ENCODE data around the gene MICAL3.

MICAL3 gene

DNA sequence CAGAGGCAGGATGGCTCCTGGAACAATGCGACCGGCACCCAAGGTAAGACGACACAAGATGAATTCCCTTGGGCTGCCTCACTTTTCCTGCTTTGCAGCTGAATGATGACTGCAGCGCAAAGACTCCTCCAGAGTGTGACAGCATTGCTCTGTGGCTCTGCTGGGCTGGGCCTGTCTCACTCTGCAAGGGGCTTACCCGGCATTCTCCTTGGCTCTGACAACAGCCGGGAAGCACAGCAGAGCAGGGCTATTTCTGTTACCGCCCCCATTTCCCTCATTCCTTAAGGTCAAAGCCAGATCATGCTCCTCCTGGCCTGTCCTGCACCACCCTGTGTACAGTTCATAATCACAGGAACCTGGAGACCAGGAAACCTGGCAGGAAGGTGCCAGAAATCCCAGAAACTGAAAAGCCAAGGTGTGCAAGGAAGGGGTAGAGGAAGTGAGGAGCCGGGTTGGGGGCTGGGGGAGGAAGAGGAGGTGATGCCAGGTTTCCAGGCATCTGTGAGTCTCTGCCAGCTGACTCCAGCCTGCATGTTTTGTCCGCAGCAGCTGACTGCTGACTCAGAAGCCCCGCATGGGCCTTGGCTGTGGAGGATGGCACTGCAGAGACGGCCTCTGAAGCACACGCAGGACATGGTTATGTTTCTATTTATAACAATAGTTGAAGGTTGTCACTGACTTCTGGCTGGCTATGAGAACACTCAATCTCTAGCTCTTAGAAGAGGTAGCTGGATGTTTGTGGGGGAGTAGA, 113.6 kb downstream of the MICAL3 start:
- no peak for DNase-seq

DNA sequence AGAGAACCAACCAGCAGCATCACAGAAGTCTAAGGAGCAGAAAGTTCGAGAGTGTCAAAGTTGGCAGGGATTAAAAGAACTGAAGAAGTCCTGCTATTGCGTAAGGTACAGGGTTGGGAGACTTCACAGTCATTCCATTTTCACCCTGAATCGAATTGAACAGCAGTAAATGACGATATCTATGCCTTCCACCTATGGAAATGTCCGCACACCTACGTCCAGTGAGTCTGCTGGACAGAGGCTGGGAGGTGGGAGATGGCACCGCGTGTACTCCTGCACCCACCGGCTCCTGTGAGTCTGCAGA, 116.7 kb downstream of the MICAL3 start:
- no peak for DNase-seq

DNA sequence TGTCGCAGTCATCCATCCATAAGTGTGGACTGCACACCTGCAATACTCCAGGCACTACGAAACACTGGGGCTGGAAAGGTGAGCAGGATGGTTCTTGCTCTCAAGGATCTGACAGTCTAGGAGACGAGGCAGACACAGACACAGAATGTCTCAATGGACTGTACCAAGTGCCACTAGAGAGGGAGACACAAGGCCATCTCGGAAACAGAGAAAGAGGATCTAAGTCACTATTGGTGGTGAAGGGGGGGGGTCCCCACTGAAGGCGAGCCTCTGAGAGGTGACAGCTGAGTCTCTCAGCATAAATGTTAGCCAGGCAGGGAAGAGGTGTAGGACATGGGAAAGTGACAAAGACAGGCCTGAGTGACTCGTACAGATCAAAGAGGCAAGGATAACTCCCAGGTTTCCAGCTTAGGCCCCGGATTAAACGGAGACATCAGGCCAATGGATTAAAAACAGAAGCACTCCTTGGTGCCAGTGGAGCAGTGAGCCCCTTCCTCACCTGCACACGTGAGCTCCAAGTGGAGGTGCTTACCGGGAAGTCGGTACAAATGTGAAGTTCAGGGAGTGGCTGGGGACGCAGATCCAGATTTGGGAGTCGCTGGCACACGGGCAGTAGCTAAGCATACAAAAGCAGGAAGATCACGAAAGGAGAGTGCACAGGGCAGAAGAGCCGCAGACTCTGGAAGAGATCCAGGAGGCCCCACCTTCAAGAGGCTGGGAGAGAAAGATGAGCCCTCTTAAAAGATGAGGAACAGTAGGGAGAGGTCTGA, 117.2 kb downstream of the MICAL3 start:
- DNase-seq = no peak

DNA sequence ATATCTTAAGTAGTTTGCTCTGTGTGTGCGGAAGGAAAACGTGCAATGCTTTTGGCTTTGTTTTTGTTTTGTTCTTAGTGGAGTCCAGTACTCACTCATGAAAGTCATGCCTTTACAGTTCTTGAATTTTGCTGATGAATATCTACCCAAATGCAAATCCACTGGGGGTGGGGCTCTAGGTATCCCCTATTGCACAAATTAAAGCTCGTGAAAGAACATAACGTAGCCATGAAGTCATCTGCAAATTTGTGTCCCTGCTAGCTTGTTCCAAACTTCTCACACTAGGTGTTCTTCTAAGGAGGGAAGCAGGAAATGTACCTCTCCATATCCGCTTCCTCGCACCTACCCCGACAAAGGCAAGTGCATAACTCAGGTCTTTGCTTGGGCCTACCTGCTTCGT, 118.9 kb downstream of the MICAL3 start:
- no peak for DNase-seq

DNA sequence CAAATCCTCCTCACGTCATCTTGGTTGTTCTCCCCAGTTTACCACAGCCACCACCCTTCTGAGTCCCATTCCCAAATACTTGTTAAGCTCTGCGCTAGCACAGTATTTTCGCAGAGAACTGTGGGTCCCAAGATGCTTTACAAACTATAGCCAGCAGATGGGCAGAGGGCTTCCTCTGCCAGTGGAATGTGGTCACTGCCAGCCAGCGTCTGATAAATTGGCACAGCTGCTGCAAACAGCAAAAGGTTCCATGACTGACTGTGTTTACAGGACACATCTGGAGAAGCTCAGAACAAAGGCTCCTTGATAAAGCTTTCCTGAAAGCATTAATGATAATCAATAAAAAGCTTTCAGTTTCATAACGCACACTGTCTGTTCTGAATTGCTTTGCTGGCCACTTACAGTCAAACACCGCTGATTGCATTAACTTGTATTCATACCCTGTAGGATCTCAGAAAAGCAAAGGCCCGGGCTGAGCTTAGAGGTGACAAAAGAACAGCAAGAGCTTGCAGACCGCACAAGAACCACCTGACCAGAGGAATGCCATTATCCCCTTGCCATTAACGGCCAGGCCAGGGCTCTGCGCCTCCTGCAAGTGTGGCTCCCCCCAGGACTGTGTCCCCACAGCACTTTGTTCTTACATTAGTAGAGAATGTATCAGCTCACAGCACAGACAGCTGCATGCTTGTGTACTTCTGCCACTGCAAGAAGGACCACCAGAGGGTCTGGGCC, 120.6 kb downstream of the MICAL3 start:
- no peak for DNase-seq

DNA sequence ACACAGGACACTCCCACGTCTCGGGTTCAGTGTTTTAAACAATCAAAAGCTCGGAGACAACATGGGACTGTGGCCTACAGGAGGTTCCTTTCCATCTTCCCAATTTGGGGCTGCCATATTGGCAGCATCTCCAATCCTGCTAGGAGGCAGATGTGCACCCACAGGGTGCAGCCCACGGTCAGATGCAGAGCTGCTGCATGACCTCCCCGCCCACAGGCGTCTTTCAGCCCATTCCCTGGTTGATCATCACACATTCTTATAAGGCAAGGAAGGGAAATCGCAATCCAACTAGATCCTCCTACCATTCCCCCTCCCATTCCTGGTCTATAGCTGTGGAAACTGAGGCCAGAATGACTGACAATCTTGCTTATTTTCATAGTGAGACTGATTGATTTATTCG, 121.4 kb downstream of the MICAL3 start:
- no peak for DNase-seq

DNA sequence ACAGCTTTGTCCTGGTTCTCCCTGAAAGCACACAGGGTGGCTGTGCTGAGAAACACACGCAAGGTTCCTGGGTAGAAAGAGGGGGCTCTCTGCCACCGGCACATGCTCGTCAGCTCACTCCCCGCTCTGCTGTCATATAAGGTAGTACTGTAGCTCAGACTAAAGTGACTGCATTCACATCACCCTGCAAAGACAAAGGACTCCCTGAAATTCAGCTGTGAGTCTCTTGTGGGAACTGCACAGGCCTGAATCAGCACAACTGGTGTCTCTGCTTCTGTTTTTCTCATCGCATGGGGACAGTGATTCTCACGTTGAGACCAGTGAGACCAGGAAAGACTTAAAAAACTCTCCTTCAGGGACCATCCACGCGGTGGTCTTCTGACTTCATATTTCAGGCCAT, 126.0 kb downstream of the MICAL3 start:
- DNase-seq = no peak

DNA sequence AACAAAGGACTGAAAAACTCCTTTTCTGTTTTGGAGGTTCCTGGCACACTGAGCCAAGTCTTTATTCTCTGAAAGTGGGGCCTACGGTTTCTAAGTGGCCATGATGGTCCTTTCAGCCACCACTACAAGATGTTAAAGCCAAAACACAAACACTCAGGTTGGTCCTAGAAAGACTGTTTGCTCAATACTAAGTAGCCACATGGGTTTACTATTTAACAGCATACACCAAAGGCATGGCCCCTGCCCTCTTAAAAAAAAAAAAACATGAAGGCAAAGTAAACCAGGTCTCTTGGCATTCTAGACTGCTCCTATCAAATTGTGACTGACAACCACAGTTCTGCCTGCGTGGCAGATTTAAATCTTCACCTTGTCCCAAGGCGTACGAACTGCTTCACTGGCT, 126.5 kb downstream of the MICAL3 start:
- no peak for DNase-seq

DNA sequence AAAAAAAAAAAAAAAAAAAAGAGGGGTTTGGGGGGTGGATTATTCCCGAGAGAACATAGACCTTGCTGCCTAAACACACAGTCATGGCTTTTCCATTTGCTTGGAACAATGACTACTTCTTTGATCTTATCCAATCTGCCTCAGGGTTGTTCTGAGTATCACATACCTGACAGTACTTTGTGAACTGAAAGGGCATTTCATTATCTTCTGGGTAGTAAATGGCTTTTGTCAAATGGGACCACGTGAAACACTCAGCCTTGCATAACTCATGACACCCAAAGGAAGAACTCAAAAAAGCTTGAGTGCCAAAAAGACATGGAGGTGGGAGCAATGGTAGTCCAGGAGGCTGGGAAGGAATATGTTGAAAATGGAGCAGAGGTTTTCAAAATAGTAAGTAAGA, 126.9 kb downstream of the MICAL3 start:
- DNase-seq = no peak

DNA sequence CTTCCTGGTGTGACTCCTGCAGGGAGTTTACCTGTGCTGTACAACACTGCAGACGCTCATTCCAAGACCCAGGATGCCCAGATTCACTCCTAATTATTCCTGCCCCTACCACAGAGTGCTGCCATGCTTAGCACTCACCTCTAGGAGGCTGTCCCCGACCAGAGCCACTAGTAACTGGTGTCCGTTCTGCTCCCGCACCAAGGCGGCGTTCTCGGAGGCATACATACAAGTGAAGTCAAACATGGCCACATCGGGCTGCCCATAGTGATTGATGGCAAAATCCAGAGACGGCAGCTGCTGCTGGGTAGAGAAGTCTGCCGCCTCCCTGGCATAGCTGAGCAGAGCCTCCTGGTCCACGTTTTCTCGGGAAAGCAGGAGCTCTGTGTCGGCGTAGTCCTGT, 127.8 kb downstream of the MICAL3 start:
- DNase-seq = no peak

DNA sequence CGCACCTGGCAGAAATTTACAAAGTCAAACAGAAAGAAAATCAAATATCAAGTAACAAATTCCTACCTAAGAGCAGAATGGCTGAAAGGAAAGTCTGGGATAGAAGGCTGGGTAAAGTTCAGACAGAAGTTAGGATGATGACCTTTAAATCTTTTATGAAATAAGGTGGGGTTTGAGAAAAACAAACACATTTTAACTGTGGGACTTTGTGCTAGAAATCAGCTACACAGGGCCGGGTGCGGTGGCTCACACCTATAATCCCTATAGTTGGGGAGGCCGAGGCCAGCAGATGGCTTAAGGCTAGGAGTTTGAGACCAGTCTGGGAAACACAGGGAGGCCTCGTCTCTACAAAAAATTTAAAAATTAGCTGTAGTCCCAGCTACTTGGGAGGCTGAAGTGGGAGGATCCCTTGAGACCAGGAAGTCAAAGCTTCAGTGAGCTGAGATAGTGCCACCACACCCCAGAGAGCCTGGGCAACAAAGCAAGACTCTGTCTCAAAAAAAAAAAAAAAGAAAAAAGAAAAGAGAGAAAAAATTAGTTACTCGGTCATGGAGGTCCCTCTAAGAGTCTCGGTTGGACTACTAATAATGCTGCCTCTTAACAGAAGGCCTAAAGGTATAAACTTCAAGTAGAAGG, 130.3 kb downstream of the MICAL3 start:
- no peak for DNase-seq

DNA sequence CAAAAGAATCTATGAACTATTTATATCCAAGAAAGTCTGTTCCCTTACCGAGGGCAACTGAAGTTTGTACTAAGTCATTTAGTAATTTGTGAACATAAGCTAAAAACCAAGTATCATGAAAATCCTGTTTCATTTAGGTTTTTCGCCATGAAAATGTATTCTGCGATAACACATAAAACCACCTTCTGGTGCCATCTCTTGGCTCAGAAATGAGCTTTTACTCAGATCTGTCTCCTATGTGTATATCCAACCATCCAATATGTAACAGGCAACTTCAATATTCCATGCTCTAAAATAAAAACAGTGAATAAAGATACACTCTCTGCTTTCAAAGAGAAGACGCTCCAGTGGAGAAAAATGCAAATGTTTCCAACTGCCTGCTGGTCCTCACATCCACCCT, 132.0 kb downstream of the MICAL3 start:
- no peak for DNase-seq

DNA sequence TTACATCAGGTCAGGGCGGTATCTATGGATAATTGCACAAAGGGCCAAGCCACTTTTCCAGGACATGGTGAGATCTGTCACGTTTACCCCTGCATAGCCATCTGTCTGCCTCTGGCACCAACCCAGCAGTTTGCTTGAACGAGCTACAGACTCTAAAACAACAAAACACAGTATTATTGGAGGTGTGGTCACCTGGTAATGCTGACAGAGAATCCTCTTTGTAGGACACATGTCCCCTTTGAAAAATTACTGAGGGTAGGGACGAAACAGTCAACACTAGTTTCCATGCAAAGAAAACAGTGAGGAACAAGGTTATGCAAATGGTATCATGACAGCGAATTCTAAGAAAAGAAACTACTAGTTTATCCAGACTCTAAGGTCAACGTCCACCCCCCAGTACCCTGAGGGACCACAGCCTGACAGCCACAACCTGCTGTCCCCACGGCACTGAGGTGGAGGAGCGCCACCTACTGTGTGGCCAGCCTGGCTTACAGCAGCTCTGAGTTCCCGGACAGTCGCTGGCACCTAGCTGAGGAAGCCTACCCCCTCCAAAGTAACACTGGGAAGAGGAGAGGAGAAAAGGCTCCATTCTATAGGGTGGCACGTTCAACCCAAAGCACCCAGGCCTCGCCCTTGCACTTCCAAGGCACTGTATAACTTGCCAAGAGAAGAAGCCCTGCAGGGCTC, 132.7 kb downstream of the MICAL3 start:
- DNase-seq = no peak

DNA sequence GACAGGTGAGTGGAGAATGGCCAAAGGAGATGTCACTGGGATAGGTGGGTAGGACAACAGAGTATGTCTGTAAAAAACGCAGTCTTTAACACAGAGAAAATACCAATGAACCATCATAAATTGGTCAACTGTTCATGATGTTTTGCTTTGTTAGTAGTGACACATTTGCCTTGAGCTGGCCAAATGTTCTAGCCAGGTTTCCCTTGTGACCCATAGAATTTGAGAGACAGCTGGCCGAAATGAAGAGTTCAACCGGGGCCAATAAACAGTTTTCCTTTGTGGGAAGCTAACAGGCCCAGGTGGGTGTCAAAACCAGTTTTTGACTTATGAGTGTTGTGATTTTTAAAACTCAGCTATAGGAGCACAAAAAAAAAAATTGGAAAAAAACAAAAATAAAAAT, 133.5 kb downstream of the MICAL3 start:
- DNase-seq = no peak

DNA sequence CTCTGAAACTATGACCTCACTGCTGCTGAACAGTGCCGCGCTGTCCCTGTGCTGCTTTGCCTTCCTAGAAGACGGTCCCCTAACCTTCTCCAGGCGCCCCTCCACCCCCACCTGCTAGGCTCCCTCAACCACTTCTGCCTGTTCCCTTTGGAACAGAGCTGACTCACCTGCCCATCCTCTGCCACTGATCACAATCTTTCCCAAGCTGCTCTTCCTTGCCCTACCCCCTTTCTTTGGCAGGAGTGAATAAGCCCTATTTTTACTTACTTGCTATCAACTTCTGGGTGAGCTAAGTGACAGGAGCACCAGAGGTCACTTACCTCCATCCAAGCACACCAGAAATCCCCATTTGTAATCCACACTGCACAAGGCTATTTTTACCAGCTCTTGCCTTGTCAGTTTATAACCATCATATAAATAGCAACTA, 134.1 kb downstream of the MICAL3 start:
- no peak for DNase-seq

DNA sequence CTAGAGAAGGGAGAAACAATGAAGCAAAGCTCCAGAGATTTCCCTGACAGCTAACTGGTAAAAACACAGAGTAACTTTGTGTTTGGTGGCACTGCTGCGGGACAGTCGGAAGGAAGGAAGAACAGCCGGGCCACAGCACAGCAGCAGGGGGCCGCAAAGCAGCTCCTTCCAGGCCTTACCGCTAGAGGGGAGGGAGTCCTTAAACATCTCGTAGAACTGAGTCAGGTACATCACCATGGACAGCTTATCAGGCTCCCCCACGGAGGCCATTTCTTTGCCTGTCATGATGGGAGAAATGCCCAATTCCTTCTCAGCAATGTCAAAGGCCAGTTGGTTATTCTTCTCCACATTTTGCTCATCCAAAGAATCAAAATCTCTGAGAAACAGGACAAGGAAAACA, 135.5 kb downstream of the MICAL3 start:
- no peak for DNase-seq

DNA sequence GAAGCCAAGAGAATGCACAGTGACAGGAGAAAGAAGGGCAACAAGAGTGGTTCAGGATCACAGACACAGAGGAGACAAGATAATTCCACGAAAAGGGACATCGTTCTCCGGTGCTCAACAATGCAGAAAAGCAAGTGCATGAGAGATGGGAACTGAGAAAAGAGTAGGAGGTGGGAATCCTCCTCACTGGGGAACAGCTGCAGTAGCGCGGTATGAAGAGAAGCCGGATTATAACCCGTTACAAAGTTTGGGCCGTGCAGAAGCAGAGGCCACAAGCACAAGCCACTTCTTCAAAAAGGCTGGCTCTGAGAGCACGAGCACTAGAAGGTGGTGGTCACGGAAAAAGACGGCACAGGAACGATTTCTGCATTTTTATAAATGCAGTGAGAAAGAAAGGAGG, 135.9 kb downstream of the MICAL3 start:
- DNase-seq = no peak

DNA sequence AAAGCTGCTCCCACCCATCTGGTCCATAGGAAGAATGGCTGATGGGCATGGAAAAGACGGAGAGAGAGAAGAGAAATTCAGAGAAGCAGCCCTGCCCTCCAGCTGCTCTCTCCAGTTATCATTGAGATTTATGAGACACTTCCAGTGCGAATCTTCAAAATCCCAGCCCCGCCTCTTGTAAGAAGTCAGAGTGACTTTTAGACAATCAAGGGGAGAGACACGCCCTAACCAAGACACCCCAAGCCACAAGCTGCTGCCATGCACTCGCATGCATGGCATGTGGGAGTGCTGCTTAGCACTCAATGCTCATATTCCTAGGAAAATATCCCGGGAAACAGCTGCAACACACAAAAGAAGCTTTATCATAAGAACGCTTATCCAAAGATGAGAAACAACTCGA, 139.5 kb downstream of the MICAL3 start:
- DNase-seq = no peak

DNA sequence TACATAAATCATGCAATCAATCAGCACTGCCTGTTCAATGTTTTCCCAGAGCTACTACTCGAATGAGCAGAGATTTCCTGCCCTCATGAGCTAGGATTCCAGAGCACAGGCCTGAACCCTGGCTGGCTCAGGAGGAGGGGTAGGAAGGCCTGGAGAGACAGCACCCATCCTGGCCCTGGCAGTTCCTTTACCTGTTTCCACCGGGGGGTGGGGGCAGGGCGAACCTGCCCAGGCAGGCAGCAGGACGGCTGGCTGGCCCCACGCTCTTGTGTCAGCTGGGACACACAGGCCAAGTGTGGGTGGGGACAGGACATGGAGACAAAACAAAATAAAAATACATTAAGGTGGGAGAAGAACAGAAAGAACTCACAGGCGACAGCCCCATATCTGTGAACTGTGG, 140.3 kb downstream of the MICAL3 start:
- DNase-seq = no peak

DNA sequence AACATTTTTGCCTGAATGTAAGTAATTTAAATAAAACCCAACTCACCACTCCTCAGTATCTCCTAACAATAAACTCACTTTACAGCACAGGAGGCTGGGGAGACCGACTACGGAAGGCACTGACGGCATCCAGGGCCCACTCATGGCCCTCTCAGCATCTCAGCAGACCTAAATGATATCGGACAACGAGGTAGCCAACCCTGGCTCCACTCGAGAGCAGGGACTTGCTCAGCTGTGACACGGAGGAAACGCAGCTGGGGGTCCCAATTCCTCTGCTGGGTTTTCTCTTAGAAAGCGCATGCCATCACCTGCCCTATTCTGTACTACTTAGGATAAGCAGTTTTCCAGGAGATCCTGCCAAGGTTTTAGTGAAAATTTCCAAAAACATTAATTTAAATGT, 141.0 kb downstream of the MICAL3 start:
- DNase-seq = no peak

DNA sequence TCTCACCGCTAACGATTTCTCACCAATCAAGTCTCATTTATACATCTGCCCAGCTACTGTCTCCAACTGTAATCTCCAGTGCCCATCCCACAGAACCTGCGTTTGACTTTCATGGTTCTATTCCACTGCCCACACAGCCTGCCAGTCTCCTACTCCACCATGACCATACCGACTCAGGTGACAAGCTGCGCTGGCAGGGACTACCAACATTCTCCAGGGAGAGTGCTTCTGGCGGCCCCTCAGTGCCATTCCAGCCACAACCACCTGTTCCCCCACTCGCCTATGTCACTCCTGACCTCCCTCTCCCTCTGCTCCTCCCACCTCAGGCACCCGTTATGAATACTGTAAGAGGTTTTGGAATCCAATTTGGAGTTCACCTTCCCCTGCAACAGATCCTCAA, 141.6 kb downstream of the MICAL3 start:
- no peak for DNase-seq

DNA sequence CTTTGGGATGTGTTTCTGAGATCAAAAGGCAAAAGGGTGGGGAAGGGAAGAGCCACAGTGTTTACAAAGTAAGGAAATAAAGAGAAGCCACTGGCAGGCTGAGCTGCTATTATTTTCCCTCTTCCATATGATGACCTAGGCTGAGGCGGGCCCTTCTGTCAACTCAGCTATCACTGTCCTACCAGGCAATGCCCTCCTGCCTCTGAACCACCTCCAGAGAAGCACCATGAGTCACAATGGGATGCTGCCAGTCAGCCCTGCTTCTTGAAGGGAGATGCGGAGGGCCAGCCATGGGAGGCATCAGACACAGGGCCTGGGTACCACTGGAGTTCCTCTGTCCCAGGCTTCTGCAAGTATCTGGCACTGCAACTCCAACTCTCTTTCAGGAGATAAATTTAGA, 142.2 kb downstream of the MICAL3 start:
- DNase-seq = no peak

DNA sequence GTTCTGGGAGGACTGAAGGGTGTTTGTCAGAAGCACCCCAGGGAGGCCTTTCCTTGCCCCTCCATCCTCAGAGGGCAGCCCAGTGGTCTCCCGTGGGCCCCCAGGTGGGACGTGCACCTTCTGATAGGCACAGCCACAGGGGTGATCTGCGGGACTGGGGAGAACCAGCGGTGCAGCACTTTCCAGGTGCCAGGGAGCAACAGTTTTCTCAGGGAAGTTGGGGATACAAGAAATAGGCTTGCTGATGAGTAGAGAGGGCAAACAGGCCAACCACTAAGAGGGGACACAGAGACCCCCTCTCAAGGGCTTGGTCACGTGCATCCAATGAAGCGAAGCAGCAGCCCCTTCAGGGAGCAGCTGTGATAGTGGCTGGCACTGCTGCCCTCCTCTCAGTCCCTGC, 143.0 kb downstream of the MICAL3 start:
- no peak for DNase-seq
